ENCODE data around the gene TCF4. TPM values are rescaled to one million over a fixed set of nuclear protein-coding genes. Genes with fewer than 3 reads are reported as not detected.

The TCF4 gene
- total RNA-seq, 4 donors from 2014 or later: 30.3 to 51.1 (median 40.1) TPM

GRCh38 chr18:55336438-55337100 lies 251.4 kb downstream of the TCF4 start:
- in situ Hi-C loops (cut with MboI; ENCODE audit: low pct_ligation_motif_present in 1 of 4, low pct_unique_long_range_greater_than_20kb in 1 of 4, low sequenced_read_pairs in 3 of 4) (loop anchor here in 1 of 4 donors (25.0 kb wide), 1 partner anchor 251 kb away; the partner anchor contains the start of gene TCF4), intact Hi-C loops (cut with DNase I; ENCODE audit: low total_unique reads) (no loop called here)
- Histone ChIP-seq H3K9me3 (no peaks in the 10 kb centered on the region), H3K4me3 (no peak overlapping the region), H3K36me3 (no peaks in the 10 kb centered on the region), H3K4me1 (peaks cover 0 to 14% (median 0%) of the 10 kb centered on the region in 4 donors), H3K27me3 (no peaks in the 10 kb centered on the region), H3K27ac (no peak overlapping the region)
- 62 to 67% methylated on average over 3 of the region's 3 CpGs for WGBS, 2 donors (ENCODE audit: low coverage in 1 of 2)
- TF ChIP-seq POLR2A (IDR thresholded peaks at IDR 0.05): no peak
- TF ChIP-seq CTCF (IDR thresholded peaks at IDR 0.05): no peak
- TF ChIP-seq POLR2AphosphoS5 (IDR thresholded peaks at IDR 0.05): no peak
- TF ChIP-seq EP300 (IDR thresholded peaks at IDR 0.05; ENCODE audit: low read depth): no peak
- DNase-seq: no peak

GRCh38 chr18:55334875-55335274 lies 253.1 kb downstream of the TCF4 start:
- TF ChIP-seq POLR2AphosphoS5 (IDR thresholded peaks at IDR 0.05): no peak
- TF ChIP-seq EP300 (IDR thresholded peaks at IDR 0.05; ENCODE audit: low read depth): no peak
- no peak for TF ChIP-seq CTCF (IDR thresholded peaks at IDR 0.05)
- no peak for TF ChIP-seq POLR2A (IDR thresholded peaks at IDR 0.05)
- intact Hi-C loops (cut with DNase I; ENCODE audit: low total_unique reads) (no loop called here), in situ Hi-C loops (cut with MboI; ENCODE audit: low pct_ligation_motif_present in 1 of 4, low pct_unique_long_range_greater_than_20kb in 1 of 4, low sequenced_read_pairs in 3 of 4) (loop anchor here in 1 of 4 donors (25.0 kb wide), 1 partner anchor 252 kb away; the partner anchor contains the start of gene TCF4)
- 28 to 30% methylated on average over 3 to 4 of the region's 4 CpGs for WGBS, 2 donors (ENCODE audit: low coverage in 1 of 2)
- Histone ChIP-seq H3K27me3 (no peaks in the 10 kb centered on the region), H3K9me3 (no peaks in the 10 kb centered on the region), H3K4me3 (no peak overlapping the region), H3K4me1 (peaks cover 0 to 14% (median 0%) of the 10 kb centered on the region in 4 donors), H3K27ac (no peak overlapping the region), H3K36me3 (no peaks in the 10 kb centered on the region)
- peak; percentile 16 for DNase-seq

GRCh38 chr18:55331301-55331700 lies 256.7 kb downstream of the TCF4 start:
- Histone ChIP-seq H3K4me1 (peaks cover 0 to 5% (median 0%) of the 10 kb centered on the region in 4 donors), H3K9me3 (no peaks in the 10 kb centered on the region), H3K4me3 (no peak overlapping the region), H3K36me3 (no peaks in the 10 kb centered on the region), H3K27me3 (no peaks in the 10 kb centered on the region), H3K27ac (no peak overlapping the region)
- DNase-seq: no peak
- WGBS, 2 donors (ENCODE audit: low coverage in 1 of 2): 72 to 81% methylated on average over 2 of the region's 2 CpGs
- in situ Hi-C loops (cut with MboI; ENCODE audit: low pct_ligation_motif_present in 1 of 4, low pct_unique_long_range_greater_than_20kb in 1 of 4, low sequenced_read_pairs in 3 of 4) (loop anchor here in 1 of 4 donors (25.0 kb wide), 1 partner anchor 256 kb away; the partner anchor contains the start of gene TCF4), intact Hi-C loops (cut with DNase I; ENCODE audit: low total_unique reads) (no loop called here)
- TF ChIP-seq POLR2AphosphoS5 (IDR thresholded peaks at IDR 0.05): no peak
- TF ChIP-seq CTCF (IDR thresholded peaks at IDR 0.05): no peak
- TF ChIP-seq POLR2A (IDR thresholded peaks at IDR 0.05): no peak
- no peak for TF ChIP-seq EP300 (IDR thresholded peaks at IDR 0.05; ENCODE audit: low read depth)

- TF ChIP-seq EP300 (IDR thresholded peaks at IDR 0.05; ENCODE audit: low read depth): no peak
- TF ChIP-seq POLR2A (IDR thresholded peaks at IDR 0.05): no peak
- no peak for TF ChIP-seq CTCF (IDR thresholded peaks at IDR 0.05)
- no peak for TF ChIP-seq POLR2AphosphoS5 (IDR thresholded peaks at IDR 0.05)
- peaks cover 0 to 4% (median 0%) of the 10 kb centered on the region in 4 donors for H3K4me1 ChIP-seq
- DNase-seq: no peak
- 42 to 50% methylated on average over 4 of the region's 4 CpGs for WGBS, 2 donors (ENCODE audit: low coverage in 1 of 2)
- in situ Hi-C loops (cut with MboI; ENCODE audit: low pct_ligation_motif_present in 1 of 4, low pct_unique_long_range_greater_than_20kb in 1 of 4, low sequenced_read_pairs in 3 of 4): loop anchor here in 2 of 4 donors (10.0 to 25.0 kb wide), 2 partner anchors 256 to 259 kb away; partner anchors contain the start of gene TCF4 (in 2 of the 2)
- intact Hi-C loops (cut with DNase I; ENCODE audit: low total_unique reads): loop anchor here (10.0 kb wide), 1 partner anchor 76 kb away; no protein-coding TSS in a partner anchor
- no peaks in the 10 kb centered on the region for H3K27me3 ChIP-seq
- peak overlapping the region in 3 of 4 donors; percentile 24 to 41 (median 39) for H3K27ac ChIP-seq
- no peaks in the 10 kb centered on the region for H3K9me3 ChIP-seq
- H3K4me3 ChIP-seq: no peak overlapping the region
- H3K36me3 ChIP-seq: no peaks in the 10 kb centered on the region
These were observed 259.7 kb downstream of the TCF4 start for GRCh38 chr18:55328301-55328700.
